ENCODE results near the gene PSME4.
"Not testable (repeated sequence)": the region's sequence is repeated elsewhere in the genome, so short reads cannot be mapped to it uniquely, and the experiment has no call there.

The PSME4 gene

GRCh38 chr2:53985646-53986045, 14.9 kb upstream of the PSME4 start:
- DNase-seq (no peak), ATAC-seq (no peak)
- Mint-ChIP-seq H3K36me3 (ENCODE audit: low read depth) (peaks cover 14% of the 10 kb centered on the region), H3K9me3 (peaks cover 5% of the 10 kb centered on the region), H3K27me3 (no peaks in the 10 kb centered on the region), H3K4me3 (no peak overlapping the region), H3K4me1 (peaks cover 26% of the 10 kb centered on the region), H3K27ac (no peak overlapping the region)

GRCh38 chr2:53969968-53970723, 647 bp downstream of the PSME4 start:
- Mint-ChIP-seq H3K36me3 (ENCODE audit: low read depth) (peaks cover 20% of the 10 kb centered on the region), H3K4me3 (peak overlapping the region; percentile 88), H3K4me1 (peaks cover 46% of the 10 kb centered on the region), H3K27me3 (no peaks in the 10 kb centered on the region), H3K9me3 (no peaks in the 10 kb centered on the region), H3K27ac (peak overlapping the region; percentile 85)
- DNase-seq (peak; percentile 37), ATAC-seq (peak; percentile 45)

GRCh38 chr2:53969285-53969967, 1.4 kb downstream of the PSME4 start:
- Mint-ChIP-seq H3K27me3 (no peaks in the 10 kb centered on the region), H3K9me3 (no peaks in the 10 kb centered on the region), H3K36me3 (ENCODE audit: low read depth) (peaks cover 17% of the 10 kb centered on the region), H3K4me3 (peak overlapping the region; percentile 88), H3K4me1 (peaks cover 53% of the 10 kb centered on the region), H3K27ac (peak overlapping the region; percentile 85)
- DNase-seq = no peak
- ATAC-seq = peak; percentile 51

- Mint-ChIP-seq H3K27ac (peak overlapping the region; percentile 37), H3K4me1 (peaks cover 79% of the 10 kb centered on the region), H3K27me3 (no peaks in the 10 kb centered on the region), H3K4me3 (peak overlapping the region; percentile 4), H3K9me3 (no peaks in the 10 kb centered on the region), H3K36me3 (ENCODE audit: low read depth) (peaks cover 27% of the 10 kb centered on the region)
- DNase-seq (no peak), ATAC-seq (no peak)
Observed at GRCh38 chr2:53964987-53965687, 5.7 kb downstream of the PSME4 start.

- Mint-ChIP-seq H3K9me3 (no peaks in the 10 kb centered on the region), H3K27me3 (no peaks in the 10 kb centered on the region), H3K4me3 (peak overlapping the region; percentile 4), H3K36me3 (ENCODE audit: low read depth) (peaks cover 24% of the 10 kb centered on the region), H3K4me1 (peaks cover 79% of the 10 kb centered on the region), H3K27ac (peak overlapping the region; percentile 6)
- ATAC-seq (peak; percentile 60), DNase-seq (no peak)
Observed at GRCh38 chr2:53964257-53964952, 6.4 kb downstream of the PSME4 start.

- not testable (repeated sequence) for H3K27ac Mint-ChIP-seq
- peaks cover 68% of the 10 kb centered on the region for H3K4me1 Mint-ChIP-seq
- H3K36me3 Mint-ChIP-seq (ENCODE audit: low read depth) = peaks cover 14% of the 10 kb centered on the region
Observed at GRCh38 chr2:53961478-53962216, 9.1 kb downstream of the PSME4 start.

GRCh38 chr2:53960476-53960875, 10.3 kb downstream of the PSME4 start:
- no peaks in the 10 kb centered on the region for H3K27me3 Mint-ChIP-seq
- H3K36me3 Mint-ChIP-seq (ENCODE audit: low read depth) = peaks cover 14% of the 10 kb centered on the region
- DNase-seq (no peak), ATAC-seq (no peak)
- no peak overlapping the region for H3K4me3 Mint-ChIP-seq
- peaks cover 68% of the 10 kb centered on the region for H3K4me1 Mint-ChIP-seq
- H3K27ac Mint-ChIP-seq = no peak overlapping the region
- no peaks in the 10 kb centered on the region for H3K9me3 Mint-ChIP-seq

More at GRCh38 chr2:53961478-53962216, 9.1 kb downstream of the PSME4 start:
- H3K4me3 Mint-ChIP-seq, H3K27me3 Mint-ChIP-seq, DNase-seq, ATAC-seq, H3K9me3 Mint-ChIP-seq: not testable (repeated sequence)

GRCh38 chr2:53958443-53958842, 12.3 kb downstream of the PSME4 start:
- Mint-ChIP-seq H3K4me3 (no peak overlapping the region), H3K36me3 (ENCODE audit: low read depth) (peaks cover 12% of the 10 kb centered on the region), H3K27ac (no peak overlapping the region), H3K27me3 (no peaks in the 10 kb centered on the region), H3K9me3 (no peaks in the 10 kb centered on the region), H3K4me1 (peaks cover 47% of the 10 kb centered on the region)
- DNase-seq (no peak), ATAC-seq (no peak)

- ATAC-seq (no peak), DNase-seq (no peak)
- Mint-ChIP-seq H3K4me1 (peaks cover 29% of the 10 kb centered on the region), H3K27ac (no peak overlapping the region), H3K27me3 (no peaks in the 10 kb centered on the region), H3K9me3 (no peaks in the 10 kb centered on the region), H3K36me3 (ENCODE audit: low read depth) (peaks cover 22% of the 10 kb centered on the region), H3K4me3 (no peak overlapping the region)
Observed at GRCh38 chr2:53952519-53952918, 18.3 kb downstream of the PSME4 start.

- H3K27ac Mint-ChIP-seq = peak overlapping the region; percentile 10
- ATAC-seq = no peak
- peaks cover 44% of the 10 kb centered on the region for H3K36me3 Mint-ChIP-seq (ENCODE audit: low read depth)
- no peaks in the 10 kb centered on the region for H3K9me3 Mint-ChIP-seq
- no peak for DNase-seq
- no peak overlapping the region for H3K4me3 Mint-ChIP-seq
- H3K4me1 Mint-ChIP-seq = peaks cover 36% of the 10 kb centered on the region
- H3K27me3 Mint-ChIP-seq = no peaks in the 10 kb centered on the region
Observed at GRCh38 chr2:53949457-53949856, 21.3 kb downstream of the PSME4 start.

- H3K4me1 Mint-ChIP-seq = peaks cover 29% of the 10 kb centered on the region
- H3K9me3 Mint-ChIP-seq = no peaks in the 10 kb centered on the region
- ATAC-seq (no peak), DNase-seq (no peak)
- H3K36me3 Mint-ChIP-seq (ENCODE audit: low read depth) = peaks cover 48% of the 10 kb centered on the region
- H3K27me3 Mint-ChIP-seq = no peaks in the 10 kb centered on the region
- peak overlapping the region; percentile 50 for H3K27ac Mint-ChIP-seq
- H3K4me3 Mint-ChIP-seq = no peak overlapping the region
Observed at GRCh38 chr2:53945538-53945937, 25.3 kb downstream of the PSME4 start.

- Mint-ChIP-seq H3K27ac (no peak overlapping the region), H3K4me3 (no peak overlapping the region), H3K27me3 (no peaks in the 10 kb centered on the region), H3K9me3 (no peaks in the 10 kb centered on the region), H3K36me3 (ENCODE audit: low read depth) (peaks cover 50% of the 10 kb centered on the region), H3K4me1 (peaks cover 27% of the 10 kb centered on the region)
- ATAC-seq (no peak), DNase-seq (no peak)
Observed at GRCh38 chr2:53944542-53944941, 26.3 kb downstream of the PSME4 start.

- ATAC-seq (no peak), DNase-seq (no peak)
- Mint-ChIP-seq H3K27ac (no peak overlapping the region), H3K27me3 (no peaks in the 10 kb centered on the region), H3K4me3 (no peak overlapping the region), H3K4me1 (peaks cover 30% of the 10 kb centered on the region), H3K9me3 (no peaks in the 10 kb centered on the region), H3K36me3 (ENCODE audit: low read depth) (peaks cover 43% of the 10 kb centered on the region)
Observed at GRCh38 chr2:53942280-53942679, 28.5 kb downstream of the PSME4 start.

- no peak overlapping the region for H3K4me3 Mint-ChIP-seq
- no peaks in the 10 kb centered on the region for H3K9me3 Mint-ChIP-seq
Observed at GRCh38 chr2:53941749-53942148, 29.0 kb downstream of the PSME4 start.

More at GRCh38 chr2:53941749-53942148, 29.0 kb downstream of the PSME4 start:
- Mint-ChIP-seq H3K27ac (no peak overlapping the region), H3K27me3 (no peaks in the 10 kb centered on the region), H3K4me1 (peaks cover 33% of the 10 kb centered on the region), H3K36me3 (ENCODE audit: low read depth) (peaks cover 43% of the 10 kb centered on the region)
- DNase-seq (no peak), ATAC-seq (no peak)
